Neural cell (in vitro differentiated cells): ENCODE data around the gene CACNA1C. TPM values are rescaled to one million over a fixed set of nuclear protein-coding genes. Genes with fewer than 3 reads are reported as not detected.

Experiments
- H2AFZ ChIP-seq: fragments of 200-600, 300-800 bp; sonication (generic), shearing (Covaris generic); 2 replicates; pipeline ENCODE4 v1.6.0; 2014; ENCODE audit warnings: low read depth, mild to moderate bottlenecking, antibody characterized with exemption, low read length, moderate library complexity
- H3F3A ChIP-seq: fragments of 200-600 bp; shearing (Covaris generic); 2 replicates; pipeline ENCODE4 v1.6.1; 2016; ENCODE audit warnings: mild to moderate bottlenecking, moderate library complexity, mixed read lengths, antibody characterized with exemption, low read length; ENCODE audit not compliant: insufficient read depth, poor library complexity, severe bottlenecking
- H3K27ac ChIP-seq: fragments of 200-600, 300-800 bp; sonication (generic), shearing (Covaris generic); 2 replicates; pipeline ENCODE4 v1.5.1; 2014; ENCODE audit warnings: mild to moderate bottlenecking, low read length, moderate library complexity
- H3K27me3 ChIP-seq: fragments of 300-800, 200-600 bp; sonication (generic), shearing (Covaris generic); 2 replicates; pipeline ENCODE4 v1.6.0; 2014; ENCODE audit warnings: mild to moderate bottlenecking, low read depth, low read length, moderate library complexity; ENCODE audit not compliant: insufficient read depth
- H3K36me3 ChIP-seq: fragments of 300-800, 200-600 bp; sonication (generic), shearing (Covaris generic); 2 replicates; pipeline ENCODE4 v1.5.1; 2014; ENCODE audit warnings: mild to moderate bottlenecking, antibody characterized with exemption, low read length, moderate library complexity; ENCODE audit not compliant: insufficient read depth
- H3K4me2 ChIP-seq: fragments of 300-800, 200-600 bp; sonication (generic), shearing (Covaris generic); 2 replicates; pipeline ENCODE4 v1.6.0; 2014; ENCODE audit warnings: mild to moderate bottlenecking, low read length
- H3K4me3 ChIP-seq: fragments of 300-800, 200-600 bp; sonication (generic), shearing (Covaris generic); 2 replicates; pipeline ENCODE4 v1.5.1; 2014; ENCODE audit warnings: mild to moderate bottlenecking, low read length, moderate library complexity
- H3K79me2 ChIP-seq: fragments of 200-600 bp; shearing (Covaris generic); replicated peaks from 2 replicates; pipeline ENCODE4 v1.6.0; 2014; ENCODE audit warnings: mild to moderate bottlenecking, low read length, moderate library complexity; ENCODE audit not compliant: insufficient read depth
- H3K9ac ChIP-seq: fragments of 300-800, 200-600 bp; sonication (generic), shearing (Covaris generic); 2 replicates; pipeline ENCODE4 v1.6.1; 2016; ENCODE audit warnings: mild to moderate bottlenecking, low read length, mixed read lengths
- H3K9me2 ChIP-seq: fragments of 200-600 bp; shearing (Covaris generic); 2 replicates; pipeline ENCODE4 v1.6.1; 2016; ENCODE audit warnings: mild to moderate bottlenecking, low read length, mixed read lengths; ENCODE audit not compliant: insufficient read depth
- H3K9me3 ChIP-seq: fragments of 200-600, 300-800 bp; sonication (generic), shearing (Covaris generic); 2 replicates; pipeline ENCODE4 v1.6.1; 2016; ENCODE audit warnings: mild to moderate bottlenecking, mixed run types, low read length, moderate library complexity, mixed read lengths
- H4K20me1 ChIP-seq: fragments of 200-600 bp; shearing (Covaris generic); 2 replicates; pipeline ENCODE4 v1.6.1; 2016; ENCODE audit warnings: mild to moderate bottlenecking, mixed run types; ENCODE audit not compliant: insufficient read depth
- CTCF ChIP-seq: fragments of 450-650 bp; IDR thresholded peaks from 2 replicates; pipeline ENCODE4 v1.5.1; 2014; ENCODE audit warnings: antibody characterized with exemption, mild to moderate bottlenecking, moderate library complexity; ENCODE audit not compliant: poor library complexity, severe bottlenecking
- EP300 ChIP-seq: fragments of 450-650 bp; conservative IDR thresholded peaks from 2 replicates; pipeline ENCODE4 v1.6.1; 2014; ENCODE audit warnings: antibody characterized with exemption, mild to moderate bottlenecking, moderate library complexity; ENCODE audit not compliant: poor library complexity, severe bottlenecking
- EZH2 ChIP-seq: fragments of 200-600, 300-800 bp; shearing (Covaris generic), sonication (generic); IDR thresholded peaks from 2 replicates; pipeline ENCODE4 v1.6.1; 2014; ENCODE audit warnings: antibody characterized with exemption, low read length, borderline replicate concordance, mild to moderate bottlenecking; ENCODE audit not compliant: insufficient read depth, poor library complexity, severe bottlenecking
- MXI1 ChIP-seq: fragments of 450-650 bp; conservative IDR thresholded peaks from 2 replicates; pipeline ENCODE4 v1.6.1; 2014; ENCODE audit warnings: antibody characterized with exemption, mild to moderate bottlenecking; ENCODE audit not compliant: poor library complexity, severe bottlenecking
- POLR2AphosphoS5 ChIP-seq: IDR thresholded peaks from 2 replicates; pipeline ENCODE4 v1.6.1; 2012
- RAD21 ChIP-seq: fragments of 450-650 bp; conservative IDR thresholded peaks from 2 replicates; pipeline ENCODE4 v1.6.1; 2014; ENCODE audit warnings: antibody characterized with exemption, mild to moderate bottlenecking, moderate library complexity
- REST ChIP-seq: IDR thresholded peaks from 2 replicates; pipeline ENCODE4 v1.6.1; 2012; ENCODE audit warnings: borderline replicate concordance
- SMC3 ChIP-seq: fragments of 450-650 bp; conservative IDR thresholded peaks from 2 replicates; pipeline ENCODE4 v1.6.1; 2014; ENCODE audit warnings: antibody characterized with exemption, mild to moderate bottlenecking, moderate library complexity; ENCODE audit not compliant: poor library complexity
- TAF1 ChIP-seq: IDR thresholded peaks from 2 replicates; pipeline ENCODE4 v1.6.1; 2012; ENCODE audit warnings: low read depth
- polyA plus RNA-seq: library from polyadenylated mRNA; depleted of rRNA; stranded (reverse); fragments of >200 nt; gene quantifications from 2 replicates; pipeline ENCODE4 v1.2.3, GENCODE V29; 2014

Gene CACNA1C
- polyA plus RNA-seq, 1 donor from 2014 or later = 9.7 TPM

DNA sequence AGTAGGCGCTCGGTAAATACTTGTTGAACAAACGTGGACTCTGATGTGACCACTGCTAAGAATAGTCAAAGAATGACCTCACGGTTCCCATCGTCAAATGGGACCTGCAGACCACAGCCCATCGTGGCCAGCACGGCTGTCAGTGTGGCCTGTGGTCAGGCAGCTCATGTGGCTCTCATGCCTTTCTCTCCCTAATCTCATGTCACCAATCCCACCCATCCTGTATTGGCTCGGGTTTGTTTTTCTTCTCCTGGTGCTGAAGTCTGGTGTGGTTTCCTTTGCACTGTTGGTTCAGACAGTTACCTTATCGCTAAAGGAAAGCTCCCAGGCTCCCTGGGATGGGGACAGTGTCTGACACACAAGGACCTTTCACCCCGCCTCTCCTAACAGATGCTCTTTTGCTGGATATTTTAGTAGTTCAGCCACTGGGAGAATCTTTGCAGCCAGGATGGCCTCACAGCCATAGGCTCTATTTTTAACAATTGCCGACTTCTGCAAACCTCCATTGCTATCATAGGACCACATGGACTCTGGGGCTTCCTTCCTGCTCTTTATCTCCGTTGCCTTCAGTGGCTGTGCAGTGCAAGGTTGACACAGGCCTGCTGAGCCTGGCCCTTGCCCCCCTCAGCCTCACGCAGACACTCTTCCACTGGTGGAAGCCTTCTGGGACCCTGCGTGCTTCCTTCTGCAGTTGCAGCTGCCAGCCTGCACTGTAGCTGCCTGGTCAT, 448.8 kb downstream of the CACNA1C start:
- no peak overlapping the region for H3K4me3 ChIP-seq
- H3K4me2 ChIP-seq = no peak overlapping the region
- H3K9me2 ChIP-seq = no peaks in the 10 kb centered on the region
- H3K27ac ChIP-seq = no peak overlapping the region
- H4K20me1 ChIP-seq = no peaks in the 10 kb centered on the region
- TF ChIP-seq RAD21 (no peak), TAF1 (no peak), SMC3 (no peak)
- no peaks in the 10 kb centered on the region for H3K36me3 ChIP-seq
- no peak overlapping the region for H2AFZ ChIP-seq
- no peaks in the 10 kb centered on the region for H3K79me2 ChIP-seq
- H3K9ac ChIP-seq = no peak overlapping the region
- no peaks in the 10 kb centered on the region for H3F3A ChIP-seq
- no peaks in the 10 kb centered on the region for H3K9me3 ChIP-seq
- no peaks in the 10 kb centered on the region for H3K27me3 ChIP-seq

DNA sequence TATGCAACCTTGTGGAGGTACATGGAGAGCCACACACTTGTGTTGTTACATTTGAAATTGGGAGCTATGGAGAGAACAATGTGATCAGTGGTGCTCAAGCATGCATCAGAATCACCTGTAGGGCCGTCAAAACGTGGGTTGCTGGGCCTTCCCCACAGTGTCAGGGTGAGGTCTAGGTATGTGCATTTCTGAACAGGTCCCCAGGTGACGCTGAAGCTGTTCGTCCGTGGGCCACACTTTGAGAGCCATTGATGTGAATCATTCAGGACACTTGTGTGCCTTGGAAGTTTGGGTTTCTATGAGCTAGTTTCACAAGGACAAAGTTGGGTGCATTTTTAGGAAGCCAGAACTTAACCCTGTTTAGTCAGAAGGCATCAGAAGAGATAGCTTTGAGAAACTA, 450.2 kb downstream of the CACNA1C start:
- H3K4me2 ChIP-seq = no peak overlapping the region
- H3K9ac ChIP-seq = no peak overlapping the region
- no peak for TF ChIP-seq CTCF
- TF ChIP-seq EZH2 = no peak
- TF ChIP-seq TAF1 = no peak
- no peak for TF ChIP-seq MXI1
- TF ChIP-seq POLR2AphosphoS5 = no peak
- no peak for TF ChIP-seq SMC3
- no peak for TF ChIP-seq EP300
- TF ChIP-seq REST = no peak
- TF ChIP-seq RAD21 = no peak

More for the DNA sequence above, 450.2 kb downstream of the CACNA1C start:
- H3F3A ChIP-seq = no peaks in the 10 kb centered on the region
- H2AFZ ChIP-seq = no peak overlapping the region
- H3K9me2 ChIP-seq = no peaks in the 10 kb centered on the region
- no peaks in the 10 kb centered on the region for H4K20me1 ChIP-seq
- H3K36me3 ChIP-seq = no peaks in the 10 kb centered on the region
- no peaks in the 10 kb centered on the region for H3K79me2 ChIP-seq
- H3K27ac ChIP-seq = no peak overlapping the region
- no peaks in the 10 kb centered on the region for H3K9me3 ChIP-seq
- no peaks in the 10 kb centered on the region for H3K27me3 ChIP-seq
- no peak overlapping the region for H3K4me3 ChIP-seq
